Measurements from ENCODE around the gene NGEF.

GRCh38 chr2:232901736-232902578 is 111.1 kb downstream of the NGEF start:
- TF ChIP-seq CTCF (tag by site-specific recombination; IDR thresholded peaks at IDR 0.05) (no peak), ZNF513 (tag by site-specific recombination; IDR thresholded peaks at IDR 0.05) (no peak), BCL11B (tag by site-specific recombination; IDR thresholded peaks at IDR 0.05; ENCODE audit: low read depth) (no peak), SP2 (tag by site-specific recombination; IDR thresholded peaks at IDR 0.05) (no peak)

Measured in HEK293 (cell line).